ENCODE data around the gene SPTSSB. TPM values are rescaled to one million over a fixed set of nuclear protein-coding genes. Genes with fewer than 3 reads are reported as not detected.

Gene SPTSSB
- total and polyA plus RNA-seq, 2 donors (not counting 1 experiment from before 2014, with no cell fraction given), result under 0.01 TPM; not detected in 1

DNA sequence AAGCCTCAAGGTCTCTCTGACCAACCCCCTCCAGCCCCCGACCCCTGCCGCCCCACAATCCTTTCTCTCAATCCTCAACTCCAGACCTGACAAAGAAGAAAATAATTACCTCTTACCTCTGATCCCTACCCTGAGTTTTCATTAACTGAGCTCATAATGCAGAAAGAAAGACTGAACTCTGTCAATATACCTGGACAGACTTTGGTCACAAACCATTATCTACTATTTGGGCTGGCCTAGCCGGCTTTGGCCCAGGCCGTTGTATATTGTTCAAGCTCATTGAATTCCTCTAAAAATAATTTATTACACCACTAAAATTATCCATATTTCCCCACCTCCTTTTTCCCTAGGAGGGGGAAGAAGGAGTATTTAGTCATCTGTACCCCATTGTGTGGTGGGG lies 29.3 kb upstream of the SPTSSB start:
- no peaks in the 10 kb centered on the region for H3K27me3 ChIP-seq (ENCODE audit: control insufficient read depth, insufficient read depth, low read length)
- no peak overlapping the region for H2AFZ ChIP-seq (ENCODE audit: low read length)
- no peaks in the 10 kb centered on the region for H3K36me3 ChIP-seq (ENCODE audit: control insufficient read depth, insufficient read depth, low read length)
- no peaks in the 10 kb centered on the region for H4K20me1 ChIP-seq (ENCODE audit: control insufficient read depth, extremely low read depth, insufficient read depth, low read length)
- DNase-seq (ENCODE audit: low read depth in 2 of 2), result no peak
- no peaks in the 10 kb centered on the region for H3K9me3 ChIP-seq (ENCODE audit: control insufficient read depth, insufficient read depth, low read depth, low read length)
- H3K27ac ChIP-seq (ENCODE audit: insufficient read depth, low read length), result no peak overlapping the region
- no peak for TF ChIP-seq EZH2 (IDR thresholded peaks at IDR 0.05; ENCODE audit: low read length, missing control alignments)
- TF ChIP-seq, protein P1, sequence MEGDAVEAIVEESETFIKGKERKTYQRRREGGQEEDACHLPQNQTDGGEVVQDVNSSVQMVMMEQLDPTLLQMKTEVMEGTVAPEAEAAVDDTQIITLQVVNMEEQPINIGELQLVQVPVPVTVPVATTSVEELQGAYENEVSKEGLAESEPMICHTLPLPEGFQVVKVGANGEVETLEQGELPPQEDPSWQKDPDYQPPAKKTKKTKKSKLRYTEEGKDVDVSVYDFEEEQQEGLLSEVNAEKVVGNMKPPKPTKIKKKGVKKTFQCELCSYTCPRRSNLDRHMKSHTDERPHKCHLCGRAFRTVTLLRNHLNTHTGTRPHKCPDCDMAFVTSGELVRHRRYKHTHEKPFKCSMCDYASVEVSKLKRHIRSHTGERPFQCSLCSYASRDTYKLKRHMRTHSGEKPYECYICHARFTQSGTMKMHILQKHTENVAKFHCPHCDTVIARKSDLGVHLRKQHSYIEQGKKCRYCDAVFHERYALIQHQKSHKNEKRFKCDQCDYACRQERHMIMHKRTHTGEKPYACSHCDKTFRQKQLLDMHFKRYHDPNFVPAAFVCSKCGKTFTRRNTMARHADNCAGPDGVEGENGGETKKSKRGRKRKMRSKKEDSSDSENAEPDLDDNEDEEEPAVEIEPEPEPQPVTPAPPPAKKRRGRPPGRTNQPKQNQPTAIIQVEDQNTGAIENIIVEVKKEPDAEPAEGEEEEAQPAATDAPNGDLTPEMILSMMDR (conservative IDR thresholded peaks at IDR 0.05 in 1 of 2, IDR thresholded peaks at IDR 0.05 in 1 of 2; ENCODE audit: low read depth in 1 of 2, low read length in 2 of 2), result no peak
- H3K9ac ChIP-seq (ENCODE audit: insufficient read depth, low read length), result no peak overlapping the region
- no peaks in the 10 kb centered on the region for H3K79me2 ChIP-seq (ENCODE audit: control insufficient read depth, insufficient read depth, low read length)
- no peak overlapping the region for H3K4me2 ChIP-seq (ENCODE audit: extremely low read depth, insufficient read depth, low read length)
- H3K4me1 ChIP-seq (ENCODE audit: control insufficient read depth, extremely low read depth, insufficient read depth, low read length), result no peaks in the 10 kb centered on the region
- H3K4me3 ChIP-seq (replicated peaks in 1 of 4; ENCODE audit: control extremely low read depth in 1 of 4, insufficient read depth in 1 of 4, low read depth in 3 of 4, low read length in 4 of 4), result no peak overlapping the region

DNA sequence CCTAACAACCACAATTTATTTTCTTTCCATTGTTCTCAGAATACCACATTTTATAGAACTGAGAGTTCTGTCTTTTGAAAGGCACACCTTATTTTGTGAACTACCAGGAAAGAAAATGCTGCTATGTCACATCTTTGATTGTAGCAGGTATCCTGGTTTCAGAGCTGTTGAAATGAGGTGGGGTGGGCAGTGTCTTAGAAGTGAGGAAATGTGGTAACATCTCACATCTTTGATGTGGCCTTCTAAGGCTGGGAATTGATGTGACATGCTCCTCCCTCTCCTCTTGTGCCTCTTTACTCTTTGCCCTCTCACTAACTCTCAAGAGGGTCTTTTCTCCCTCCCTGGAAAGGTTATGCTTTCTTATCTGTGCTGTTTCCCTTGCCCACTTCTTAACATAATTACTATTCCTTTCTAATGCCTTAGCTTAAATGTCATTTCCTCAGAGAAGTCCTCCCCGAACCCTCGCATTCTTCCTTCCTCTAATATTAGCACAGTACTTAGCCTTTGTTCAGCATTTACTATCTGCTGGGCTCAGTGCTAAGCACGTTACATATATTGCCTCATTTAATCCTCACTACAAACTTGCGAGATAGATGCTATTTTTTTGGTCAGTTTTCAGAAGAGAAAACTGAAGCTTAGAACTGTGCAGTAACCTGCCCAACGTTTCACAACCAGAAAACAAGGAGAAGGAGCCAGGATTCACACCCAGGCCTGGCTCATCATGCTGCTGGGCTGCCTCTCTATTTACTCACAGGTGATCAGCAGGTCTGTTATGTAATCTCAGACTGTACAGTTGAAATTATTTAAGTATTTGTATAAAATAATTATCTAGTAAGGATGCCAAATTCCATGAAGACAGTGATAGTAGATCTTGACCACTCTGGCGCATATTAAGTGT lies 24.0 kb upstream of the SPTSSB start:
- Histone ChIP-seq H3K4me1 (ENCODE audit: control insufficient read depth, extremely low read depth, insufficient read depth, low read length) (no peaks in the 10 kb centered on the region), H3K27me3 (ENCODE audit: control insufficient read depth, insufficient read depth, low read length) (no peaks in the 10 kb centered on the region), H3K9ac (ENCODE audit: insufficient read depth, low read length) (no peak overlapping the region), H3K4me3 (replicated peaks in 1 of 4; ENCODE audit: control extremely low read depth in 1 of 4, insufficient read depth in 1 of 4, low read depth in 3 of 4, low read length in 4 of 4) (no peak overlapping the region), H3K79me2 (ENCODE audit: control insufficient read depth, insufficient read depth, low read length) (no peaks in the 10 kb centered on the region), H3K36me3 (ENCODE audit: control insufficient read depth, insufficient read depth, low read length) (no peaks in the 10 kb centered on the region), H4K20me1 (ENCODE audit: control insufficient read depth, extremely low read depth, insufficient read depth, low read length) (no peaks in the 10 kb centered on the region), H2AFZ (ENCODE audit: low read length) (no peak overlapping the region), H3K27ac (ENCODE audit: insufficient read depth, low read length) (no peak overlapping the region), H3K4me2 (ENCODE audit: extremely low read depth, insufficient read depth, low read length) (no peak overlapping the region), H3K9me3 (ENCODE audit: control insufficient read depth, insufficient read depth, low read depth, low read length) (no peaks in the 10 kb centered on the region)
- no peak for TF ChIP-seq EZH2 (IDR thresholded peaks at IDR 0.05; ENCODE audit: low read length, missing control alignments)
- TF ChIP-seq, protein P1 (conservative IDR thresholded peaks at IDR 0.05 in 1 of 2, IDR thresholded peaks at IDR 0.05 in 1 of 2; ENCODE audit: low read depth in 1 of 2, low read length in 2 of 2), result no peak
- DNase-seq (ENCODE audit: low read depth in 2 of 2), result no peak

DNA sequence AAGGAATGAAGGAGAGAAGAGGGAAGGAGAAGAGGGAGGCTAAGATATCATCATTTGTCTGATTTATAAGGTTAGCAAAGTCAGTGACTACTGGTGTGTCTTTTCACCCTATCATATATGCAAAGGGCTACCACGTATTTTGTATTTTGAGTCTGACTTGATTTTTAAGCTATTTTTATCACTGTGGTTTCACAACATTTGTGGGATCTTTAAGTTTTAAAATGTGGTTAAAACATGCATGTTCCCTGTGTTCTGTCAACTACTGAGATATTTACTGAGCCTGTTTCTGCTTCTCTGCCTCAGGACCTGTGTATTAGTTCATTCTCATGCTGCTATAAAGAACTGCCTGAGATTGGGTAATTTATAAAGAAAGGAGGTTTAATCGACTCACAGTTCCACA lies 22.5 kb upstream of the SPTSSB start:
- H3K9me3 ChIP-seq (ENCODE audit: control insufficient read depth, insufficient read depth, low read depth, low read length), result no peaks in the 10 kb centered on the region
- no peak overlapping the region for H2AFZ ChIP-seq (ENCODE audit: low read length)

More for the DNA sequence above, 22.5 kb upstream of the SPTSSB start:
- H3K36me3 ChIP-seq (ENCODE audit: control insufficient read depth, insufficient read depth, low read length), result no peaks in the 10 kb centered on the region
- no peak for DNase-seq (ENCODE audit: low read depth in 2 of 2)
- H3K27me3 ChIP-seq (ENCODE audit: control insufficient read depth, insufficient read depth, low read length), result no peaks in the 10 kb centered on the region
- no peak overlapping the region for H3K27ac ChIP-seq (ENCODE audit: insufficient read depth, low read length)
- no peak for TF ChIP-seq EZH2 (IDR thresholded peaks at IDR 0.05; ENCODE audit: low read length, missing control alignments)
- TF ChIP-seq, protein P1 (conservative IDR thresholded peaks at IDR 0.05 in 1 of 2, IDR thresholded peaks at IDR 0.05 in 1 of 2; ENCODE audit: low read depth in 1 of 2, low read length in 2 of 2), result no peak
- no peaks in the 10 kb centered on the region for H3K79me2 ChIP-seq (ENCODE audit: control insufficient read depth, insufficient read depth, low read length)
- no peak overlapping the region for H3K4me3 ChIP-seq (replicated peaks in 1 of 4; ENCODE audit: control extremely low read depth in 1 of 4, insufficient read depth in 1 of 4, low read depth in 3 of 4, low read length in 4 of 4)
- no peaks in the 10 kb centered on the region for H4K20me1 ChIP-seq (ENCODE audit: control insufficient read depth, extremely low read depth, insufficient read depth, low read length)
- no peaks in the 10 kb centered on the region for H3K4me1 ChIP-seq (ENCODE audit: control insufficient read depth, extremely low read depth, insufficient read depth, low read length)
- no peak overlapping the region for H3K9ac ChIP-seq (ENCODE audit: insufficient read depth, low read length)
- no peak overlapping the region for H3K4me2 ChIP-seq (ENCODE audit: extremely low read depth, insufficient read depth, low read length)
